D721Med (cell line): ENCODE results near the gene ALDH1A3.

Source experiments
- DNase-seq: peaks from one replicate; pipeline ENCODE4 v3.0.0; 2011; ENCODE audit warnings: low spot score; ENCODE audit not compliant: insufficient read length
- FAIRE-seq: peaks from 2 replicates; lab custom pipeline; 2011; peaks lifted over from hg19 to GRCh38; lab: Jason Lieb, UNC
- CTCF ChIP-seq: IDR thresholded peaks from 2 replicates; pipeline ENCODE4 v1.5.1; 2012; ENCODE audit warnings: mild to moderate bottlenecking, control low read depth; ENCODE audit not compliant: insufficient read depth; ENCODE audit errors: missing control alignments

ALDH1A3 gene

DNA sequence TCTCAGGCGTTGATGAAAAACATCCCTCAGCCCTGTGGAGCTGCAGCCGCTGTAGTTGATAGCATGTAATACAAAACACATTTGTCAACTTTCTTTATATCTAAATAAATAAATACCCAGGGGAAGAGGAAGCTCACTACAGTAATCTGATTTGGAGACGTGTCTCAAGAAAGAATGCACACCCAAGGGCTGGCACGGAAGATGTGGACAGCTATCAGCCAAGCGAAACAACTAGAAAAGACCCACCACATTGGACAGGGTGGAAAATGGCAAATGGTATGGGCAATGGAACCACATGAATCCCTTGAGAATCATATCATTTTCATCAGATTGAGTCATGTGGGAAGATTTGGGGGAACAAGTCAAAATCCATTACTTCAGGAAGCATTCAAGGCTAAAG, 43.1 kb upstream of the ALDH1A3 start:
- FAIRE-seq (no peak), DNase-seq (no peak)

DNA sequence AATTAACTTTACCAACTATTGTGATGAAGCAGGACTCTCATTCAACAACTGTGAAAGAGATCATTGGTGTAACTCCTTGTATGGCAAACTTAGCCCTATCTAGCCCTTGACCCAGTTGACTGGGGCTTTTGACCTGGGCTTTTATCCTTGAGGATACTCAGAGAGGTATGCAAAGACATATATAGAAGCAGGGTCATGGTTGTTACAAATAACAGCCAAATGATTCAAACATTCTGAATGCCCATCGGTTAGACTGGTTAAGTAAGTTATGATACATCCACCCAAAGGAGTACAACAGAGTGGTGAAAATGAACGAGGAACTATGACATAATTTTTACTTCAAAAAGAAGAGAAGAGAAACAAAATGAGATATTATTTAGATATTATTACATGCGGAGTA, 38.2 kb upstream of the ALDH1A3 start:
- DNase-seq = no peak
- TF ChIP-seq CTCF = no peak
- FAIRE-seq = no peak

More for the DNA sequence above, 43.1 kb upstream of the ALDH1A3 start:
- no peak for TF ChIP-seq CTCF

GRCh38 chr15:100842756-100843730, 36.6 kb upstream of the ALDH1A3 start:
- no peak for TF ChIP-seq CTCF
- DNase-seq (no peak), FAIRE-seq (no peak)

GRCh38 chr15:100844167-100844566, 35.5 kb upstream of the ALDH1A3 start:
- no peak for DNase-seq
- FAIRE-seq = no peak
- TF ChIP-seq CTCF = no peak

DNA sequence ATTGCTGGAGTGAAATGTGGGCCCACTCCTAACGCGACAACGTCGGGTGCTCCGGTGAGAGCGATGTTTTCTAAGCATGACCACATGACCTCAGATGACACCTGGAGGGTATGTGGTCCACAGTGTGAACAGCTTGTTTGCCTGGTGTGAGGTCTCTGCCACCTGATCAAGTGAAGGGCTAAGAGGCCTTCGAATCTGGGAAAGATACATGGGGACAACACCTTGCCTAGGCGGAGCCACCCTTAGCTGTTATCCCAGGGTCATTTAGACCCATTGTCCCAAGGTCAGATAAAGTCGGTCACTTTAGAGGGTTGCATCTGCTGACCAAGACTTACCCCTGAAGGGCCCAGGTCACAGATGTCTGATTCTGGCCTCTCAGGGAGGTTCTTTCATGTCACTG, 34.9 kb upstream of the ALDH1A3 start:
- TF ChIP-seq CTCF = no peak
- DNase-seq (no peak), FAIRE-seq (no peak)

- FAIRE-seq (no peak), DNase-seq (no peak)
- no peak for TF ChIP-seq CTCF
These were observed 32.4 kb upstream of the ALDH1A3 start for GRCh38 chr15:100847194-100847593.

- no peak for FAIRE-seq
- TF ChIP-seq CTCF = peak; percentile 42
- DNase-seq = peak; percentile 94
These were observed 30.4 kb upstream of the ALDH1A3 start for GRCh38 chr15:100849021-100849854.
